IMR-90 (cell line): Measurements from ENCODE around the gene CYSTM1. TPM values are rescaled to one million over a fixed set of nuclear protein-coding genes. Genes with fewer than 3 reads are reported as not detected.
A peak's percentile ranks its signal among the peaks of the same experiment; 100 is the strongest.

ENCODE experiments used
- ATAC-seq: fragments of 200-7000 bp; cut with Tn5 transposase; 2 replicates; pipeline ENCODE4 v1.9.1; 2020; ENCODE audit warnings: low read depth, mild to moderate bottlenecking, moderate library complexity
- BruUV-seq: library from RNA; stranded (reverse); fragments of 400-500 nt; replicated peaks from 2 replicates; lab custom pipeline; 2021; lab: Mats Ljungman, UMichigan
- CTCF ChIA-PET: fragments of 300-600 bp; formaldehyde crosslinking; extraction: SDS; loops from one replicate; lab custom pipeline; 2021; ENCODE audit warnings: antibody characterized with exemption; lab: Yijun Ruan, JAX
- POLR2A ChIA-PET: fragments of 300-600 bp; sonication (Branson Sonifier 250); formaldehyde crosslinking; loops from one replicate; lab custom pipeline; 2022; ENCODE audit warnings: antibody characterized with exemption; ENCODE audit not compliant: unreplicated experiment; lab: Charles Lee
- DNase-seq: peaks from one replicate; pipeline ENCODE4 v3.0.0; 2013
- H2AFZ ChIP-seq: replicated peaks from 2 replicates; pipeline ENCODE3; 2013; ENCODE audit warnings: low read length, mild to moderate bottlenecking; ENCODE audit not compliant: poor library complexity
- H2AK5ac ChIP-seq: 2 replicates; pipeline ENCODE4 v1.6.1; 2013; ENCODE audit warnings: low read depth, low read length, inconsistent platforms
- H2AK9ac ChIP-seq: replicated peaks from 2 replicates; pipeline ENCODE3; 2013; ENCODE audit warnings: mild to moderate bottlenecking, low read depth, low read length, moderate library complexity; ENCODE audit not compliant: poor library complexity
- H2BK120ac ChIP-seq: 2 replicates; pipeline ENCODE4 v1.6.1; 2013; ENCODE audit warnings: low read depth, low read length, inconsistent platforms
- H2BK15ac ChIP-seq: 3 replicates; pipeline ENCODE4 v1.6.1; 2013; ENCODE audit warnings: low read depth, low read length, inconsistent platforms
- H2BK20ac ChIP-seq: 2 replicates; pipeline ENCODE4 v1.6.1; 2013; ENCODE audit warnings: low read depth, mild to moderate bottlenecking, inconsistent platforms, low read length, moderate library complexity
- H2BK5ac ChIP-seq: 2 replicates; pipeline ENCODE4 v1.6.1; 2013; ENCODE audit warnings: mild to moderate bottlenecking, low read depth, low read length, inconsistent platforms; ENCODE audit not compliant: poor library complexity, severe bottlenecking
- H3K14ac ChIP-seq: replicated peaks from 2 replicates; pipeline ENCODE4 v1.6.1; 2013; ENCODE audit warnings: low read depth, low read length, inconsistent platforms
- H3K18ac ChIP-seq: 2 replicates; pipeline ENCODE4 v1.6.1; 2013; ENCODE audit warnings: low read depth, low read length, control low read depth
- H3K23ac ChIP-seq: 2 replicates; pipeline ENCODE4 v1.6.1; 2013; ENCODE audit warnings: low read depth, low read length, inconsistent platforms
- H3K27ac ChIP-seq: 2 replicates; pipeline ENCODE4 v1.5.1; 2013; ENCODE audit warnings: mild to moderate bottlenecking, control low read depth, low read length; ENCODE audit not compliant: insufficient read depth
- H3K27me3 ChIP-seq: 2 replicates; pipeline ENCODE4 v1.6.1; 2013; ENCODE audit warnings: low read length; ENCODE audit not compliant: control insufficient read depth, insufficient read depth
- H3K36me3 ChIP-seq: 2 replicates; pipeline ENCODE4 v1.6.1; 2013; ENCODE audit warnings: low read length, mixed read lengths; ENCODE audit not compliant: control insufficient read depth, insufficient read depth
- H3K4ac ChIP-seq: 2 replicates; pipeline ENCODE4 v1.6.1; 2013; ENCODE audit warnings: low read depth, low read length, inconsistent platforms
- H3K4me1 ChIP-seq: 2 replicates; pipeline ENCODE4 v1.6.1; 2013; ENCODE audit warnings: low read length, mixed read lengths; ENCODE audit not compliant: control insufficient read depth, insufficient read depth
- H3K4me2 ChIP-seq: 2 replicates; pipeline ENCODE4 v1.6.1; 2013; ENCODE audit warnings: low read depth, mild to moderate bottlenecking, control low read depth, low read length, moderate library complexity
- H3K4me3 ChIP-seq: 2 replicates; pipeline ENCODE4 v1.5.1; 2013; ENCODE audit warnings: low read depth, mild to moderate bottlenecking, control low read depth, low read length, moderate library complexity; ENCODE audit not compliant: insufficient read depth
- H3K56ac ChIP-seq: 2 replicates; pipeline ENCODE4 v1.6.1; 2013; ENCODE audit warnings: low read length, inconsistent platforms; ENCODE audit not compliant: insufficient read depth; ENCODE audit errors: extremely low read depth
- H3K79me1 ChIP-seq, 2 experiments: 2 replicates each; pipeline ENCODE4 v1.6.1; 2013; ENCODE audit warnings: low read length in 2 of 2, inconsistent platforms in 1 of 2, low read depth in 1 of 2
- H3K9ac ChIP-seq: 2 replicates; pipeline ENCODE4 v1.6.1; 2013; ENCODE audit warnings: low read depth, low read length, control low read depth
- H3K9me1 ChIP-seq: 2 replicates; pipeline ENCODE4 v1.6.1; 2013; ENCODE audit warnings: low read length, inconsistent platforms; ENCODE audit not compliant: insufficient read depth
- H3K9me3 ChIP-seq: 2 replicates; pipeline ENCODE4 v1.6.1; 2013; ENCODE audit warnings: low read length; ENCODE audit not compliant: control insufficient read depth, insufficient read depth
- H4K20me1 ChIP-seq: 2 replicates; pipeline ENCODE4 v1.6.1; 2013; ENCODE audit warnings: low read length, inconsistent platforms; ENCODE audit not compliant: insufficient read depth
- H4K5ac ChIP-seq: 2 replicates; pipeline ENCODE4 v1.6.1; 2013; ENCODE audit warnings: mild to moderate bottlenecking, low read depth, low read length, control low read depth
- H4K8ac ChIP-seq, 2 experiments: 2 replicates each; pipeline ENCODE4 v1.6.1; 2013; ENCODE audit warnings: low read depth in 2 of 2, low read length in 2 of 2, control low read depth in 1 of 2, inconsistent platforms in 1 of 2
- H4K91ac ChIP-seq: 2 replicates; pipeline ENCODE4 v1.6.1; 2013; ENCODE audit warnings: low read depth, low read length, inconsistent platforms; ENCODE audit not compliant: insufficient read depth
- BHLHE40 ChIP-seq: fragments of 150-350 bp; IDR thresholded peaks from 2 replicates; pipeline ENCODE4 v1.6.1; 2016; ENCODE audit warnings: mild to moderate bottlenecking, low read depth, low read length
- CEBPB ChIP-seq: IDR thresholded peaks from 2 replicates; pipeline ENCODE4 v1.6.1; 2012; ENCODE audit warnings: low read depth, low read length, improper control_type of control experiment
- MAZ ChIP-seq: IDR thresholded peaks from 2 replicates; pipeline ENCODE4 v1.6.1; 2012; ENCODE audit warnings: low read depth, mild to moderate bottlenecking, low read length, improper control_type of control experiment, moderate library complexity, borderline replicate concordance
- POLR2A ChIP-seq: IDR thresholded peaks from 2 replicates; pipeline ENCODE4 v1.6.1; 2012; ENCODE audit warnings: mild to moderate bottlenecking, low read depth, low read length
- WGBS, 2 experiments: methylation state at CpG; one replicate each; pipeline versions ENCODE4 v1.1.5 to v1.1.7; 2013; ENCODE audit warnings: missing lambda C conversion rate in 2 of 2; ENCODE audit not compliant: insufficient read length in 1 of 2; ENCODE audit errors: extremely low coverage in 2 of 2; 5-methylcytosine and 5-hydroxymethylcytosine counted together
- dilution Hi-C: fragments of 300-500 bp; cut with HindIII; formaldehyde crosslinking; loops from one replicate; pipeline ENCODE4 v1.14.3; 2018; ENCODE audit warnings: low sequenced_read_pairs; ENCODE audit not compliant: unreplicated experiment
- in situ Hi-C: fragments of 300-500 bp; cut with MboI; formaldehyde crosslinking; loops from 3 replicates; pipeline ENCODE4 v1.14.3; 2019; ENCODE audit warnings: low sequenced_read_pairs, inconsistent platforms, mixed read lengths
- intact Hi-C: fragments of 100-400 bp; cut with micrococcal nuclease; formaldehyde crosslinking; loops from 2 replicates; pipeline ENCODE4 v1.10.0; 2022
- polyA plus RNA-seq, 3 experiments: library from polyadenylated mRNA; depleted of rRNA; stranded (reverse); fragments of >200 nt; gene quantifications; 2 replicates each; pipeline ENCODE4 v1.2.3, GENCODE V29; 2012; ENCODE audit warnings: low replicate concordance in 1 of 3
- total RNA-seq: library from RNA; depleted of rRNA; stranded (reverse); fragments of >200 nt; gene quantifications from 2 replicates; pipeline ENCODE4 v1.2.3, GENCODE V29; 2012; rRNA removed
- TF ChIP-seq, protein P1 (sequence below): fragments of 150-350 bp; IDR thresholded peaks from 2 replicates; pipeline ENCODE4 v1.6.1; 2017; ENCODE audit warnings: mild to moderate bottlenecking, antibody characterized with exemption, low read length, low read depth

The CYSTM1 gene
- total and polyA plus RNA-seq, 2 of the 4 experiments (the other 2 are of a cell fraction) = 7.3 to 15.0 TPM

DNA sequence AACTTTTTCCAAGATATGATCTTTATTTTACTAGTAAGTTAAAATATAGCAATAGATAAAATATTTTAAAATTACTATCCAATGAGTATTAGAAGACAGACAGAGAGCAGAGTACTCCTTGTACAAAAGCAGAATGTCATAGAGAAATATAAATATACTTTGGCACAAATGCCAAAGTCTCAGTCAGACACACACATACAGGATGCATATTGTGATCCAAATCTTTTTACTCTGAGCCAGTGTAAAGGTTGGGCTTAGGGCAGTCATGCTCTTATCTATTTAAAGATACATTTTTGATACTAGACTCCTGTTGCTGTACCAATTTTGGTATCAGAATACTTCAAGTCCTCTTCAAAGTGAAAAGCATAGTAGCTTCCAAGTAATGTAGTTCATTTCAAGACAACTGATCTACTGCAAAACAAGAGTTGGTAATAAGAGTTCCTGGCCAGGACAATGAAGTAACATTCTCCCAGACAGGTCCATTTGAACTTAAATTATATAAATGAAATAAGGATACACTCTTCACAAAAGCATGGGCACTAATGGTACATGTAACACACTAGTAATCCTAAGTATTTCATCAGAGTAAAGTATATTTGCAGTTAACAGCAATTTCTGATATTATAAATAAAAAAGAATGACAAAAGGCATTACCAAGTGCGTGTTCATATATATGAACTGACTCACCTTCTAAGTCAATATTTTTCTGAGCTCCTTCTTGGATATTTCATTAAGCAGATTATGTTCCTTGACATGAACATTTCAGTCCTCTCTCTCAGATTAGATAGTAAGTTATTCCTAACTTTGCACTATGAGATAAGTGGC is 117.4 kb downstream of the CYSTM1 start:
- no TSS peak for BruUV-seq
- no peak for ATAC-seq

More for the DNA sequence above, 117.4 kb downstream of the CYSTM1 start:
- WGBS, 2 experiments = no CpG with 5 or more reads among the region's 1 CpG
- intact Hi-C loops = no loop called here
- POLR2A ChIA-PET = no interaction called here
- H2AK9ac ChIP-seq = no peak overlapping the region
- peaks cover 3% of the 10 kb centered on the region for H3K9me1 ChIP-seq
- no peak overlapping the region for H4K8ac ChIP-seq
- H2AFZ ChIP-seq = no peak overlapping the region
- H3K56ac ChIP-seq = no peak overlapping the region
- no peak overlapping the region for H2BK120ac ChIP-seq
- no peaks in the 10 kb centered on the region for H3K9me3 ChIP-seq
- peak overlapping the region; percentile 50; the same call in 1 of the 2 replicates for H3K4me2 ChIP-seq
- H3K18ac ChIP-seq = no peak overlapping the region; the same call in 1 of the 2 replicates
- CTCF ChIA-PET = interaction anchor here (0.7 kb wide), 1 partner anchor 53 kb away, joined by 4 read pairs; no protein-coding TSS in a partner anchor
- no peak overlapping the region for H3K14ac ChIP-seq
- peaks cover 10% of the 10 kb centered on the region for H3K4me1 ChIP-seq
- H3K27me3 ChIP-seq = no peaks in the 10 kb centered on the region
- no peak overlapping the region for H3K27ac ChIP-seq
- no peak overlapping the region for H3K4me3 ChIP-seq
- no peak overlapping the region for H4K91ac ChIP-seq
- no peak overlapping the region for H4K5ac ChIP-seq
- H3K36me3 ChIP-seq = no peaks in the 10 kb centered on the region
- H3K9ac ChIP-seq = no peak overlapping the region
- DNase-seq = peak; percentile 63
- H3K23ac ChIP-seq = peak overlapping the region; percentile 36; the same call in 1 of the 2 replicates
- in situ Hi-C loops = no loop called here
- TF ChIP-seq, protein P1, sequence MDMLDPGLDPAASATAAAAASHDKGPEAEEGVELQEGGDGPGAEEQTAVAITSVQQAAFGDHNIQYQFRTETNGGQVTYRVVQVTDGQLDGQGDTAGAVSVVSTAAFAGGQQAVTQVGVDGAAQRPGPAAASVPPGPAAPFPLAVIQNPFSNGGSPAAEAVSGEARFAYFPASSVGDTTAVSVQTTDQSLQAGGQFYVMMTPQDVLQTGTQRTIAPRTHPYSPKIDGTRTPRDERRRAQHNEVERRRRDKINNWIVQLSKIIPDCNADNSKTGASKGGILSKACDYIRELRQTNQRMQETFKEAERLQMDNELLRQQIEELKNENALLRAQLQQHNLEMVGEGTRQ = no peak
- TF ChIP-seq CEBPB = peak; percentile 67
- TF ChIP-seq BHLHE40 = no peak
- TF ChIP-seq POLR2A = no peak
- no peak for TF ChIP-seq MAZ
- H2BK5ac ChIP-seq = peak overlapping the region; percentile 13
- no peak overlapping the region for H3K4ac ChIP-seq
- dilution Hi-C loops = no loop called here
- H2AK5ac ChIP-seq = no peak overlapping the region
- no peak overlapping the region for H2BK20ac ChIP-seq
- H2BK15ac ChIP-seq = no peak overlapping the region
- H4K20me1 ChIP-seq = peaks cover 11% of the 10 kb centered on the region; the same call in 1 of the 2 replicates
- H3K79me1 ChIP-seq = peaks cover 14 to 65% of the 10 kb centered on the region in 2 experiments

Other genes starting within 250 kb of the CYSTM1 start
- gene NRG2, start 131.9 kb upstream of the CYSTM1 start, total RNA-seq = 0.18 TPM in 1 of 2 replicates, not detected in the other
- not detected in 2 replicates for gene NRG2, start 131.9 kb upstream of the CYSTM1 start, polyA plus RNA-seq (2012; rRNA removed)
- 5.6 and 13.9 TPM in 2 replicates for gene PURA, start 61.1 kb upstream of the CYSTM1 start, total RNA-seq
- gene PURA, start 61.1 kb upstream of the CYSTM1 start, polyA plus RNA-seq (2012; rRNA removed) = 3.8 TPM in 2 replicates
- gene IGIP, start 49.3 kb upstream of the CYSTM1 start, total RNA-seq = 5.0 and 6.7 TPM in 2 replicates
- gene IGIP, start 49.3 kb upstream of the CYSTM1 start, polyA plus RNA-seq (2012; rRNA removed) = 0.83 and 1.2 TPM in 2 replicates
- 92.8 and 98.8 TPM in 2 replicates for gene PFDN1, start 127.9 kb downstream of the CYSTM1 start, total RNA-seq
- gene PFDN1, start 127.9 kb downstream of the CYSTM1 start, polyA plus RNA-seq (2012; rRNA removed) = 134 and 140 TPM in 2 replicates
- gene HBEGF, start 171.4 kb downstream of the CYSTM1 start, total RNA-seq = 18.8 and 26.9 TPM in 2 replicates
- gene HBEGF, start 171.4 kb downstream of the CYSTM1 start, polyA plus RNA-seq (2012; rRNA removed) = 36.1 and 48.7 TPM in 2 replicates
- not detected in 2 replicates for gene SLC4A9, start 185.0 kb downstream of the CYSTM1 start, total RNA-seq
- not detected in 2 replicates for gene SLC4A9, start 185.0 kb downstream of the CYSTM1 start, polyA plus RNA-seq (2012; rRNA removed)
- gene ANKHD1, start 226.6 kb downstream of the CYSTM1 start, total RNA-seq = 36.7 and 46.4 TPM in 2 replicates
- gene ANKHD1, start 226.6 kb downstream of the CYSTM1 start, polyA plus RNA-seq (2012; rRNA removed) = 29.1 and 32.1 TPM in 2 replicates